ENCODE data around the gene ARID1B.

The ARID1B gene

GRCh38 chr6:156825475-156825874 lies 48.3 kb downstream of the ARID1B start:
- no peak overlapping the region for H3K4me3 ChIP-seq (ENCODE audit: low read depth in 1 of 2, low read length in 2 of 2)
- H4K20me1 ChIP-seq (ENCODE audit: insufficient read depth, low read length), result peaks cover 87% of the 10 kb centered on the region
- peaks cover 100% of the 10 kb centered on the region for H3K79me2 ChIP-seq (ENCODE audit: insufficient read depth, low read length)
- TF ChIP-seq CTCF (IDR thresholded peaks at IDR 0.05; ENCODE audit: borderline replicate concordance, extremely low read depth, low read length, poor library complexity, severe bottlenecking) (no peak), EZH2 (IDR thresholded peaks at IDR 0.05; ENCODE audit: borderline replicate concordance, low read depth, low read length, severe bottlenecking) (no peak)
- 0 out of 2 replicates have a peak, but pooled peaks cover 3% of the 10 kb centered on the region for H3K4me1 ChIP-seq (ENCODE audit: insufficient read depth, low read length)
- no peak overlapping the region for H3K9ac ChIP-seq (ENCODE audit: low read depth, low read length)
- H3K27me3 ChIP-seq (ENCODE audit: insufficient read depth, low read length, poor library complexity), result no peaks in the 10 kb centered on the region
- no peak overlapping the region for H3K27ac ChIP-seq (ENCODE audit: low read length)
- no peaks in the 10 kb centered on the region for H3K9me3 ChIP-seq (ENCODE audit: insufficient read depth, low read length, severe bottlenecking)
- ATAC-seq (ENCODE audit: insufficient read depth, low read depth), result 0 out of 3 replicates have a peak, but pooled peaks have one; percentile 48
- H3K36me3 ChIP-seq (ENCODE audit: insufficient read depth, low read length), result peaks cover 43% of the 10 kb centered on the region
- no peak for DNase-seq
- H2AFZ ChIP-seq (ENCODE audit: low read depth, low read length), result no peak overlapping the region
- H3K4me2 ChIP-seq (ENCODE audit: insufficient read depth, low read length), result no peak overlapping the region

- H3K36me3 ChIP-seq (ENCODE audit: insufficient read depth, low read length), result peaks cover 50% of the 10 kb centered on the region
- H3K27me3 ChIP-seq (ENCODE audit: insufficient read depth, low read length, poor library complexity), result no peaks in the 10 kb centered on the region
- TF ChIP-seq EZH2 (IDR thresholded peaks at IDR 0.05; ENCODE audit: borderline replicate concordance, low read depth, low read length, severe bottlenecking) (no peak), CTCF (IDR thresholded peaks at IDR 0.05; ENCODE audit: borderline replicate concordance, extremely low read depth, low read length, poor library complexity, severe bottlenecking) (no peak)
- H3K4me1 ChIP-seq (ENCODE audit: insufficient read depth, low read length), result 0 out of 2 replicates have a peak, but pooled peaks cover 3% of the 10 kb centered on the region
- no peak overlapping the region for H3K4me2 ChIP-seq (ENCODE audit: insufficient read depth, low read length)
- no peak overlapping the region for H3K4me3 ChIP-seq (ENCODE audit: low read depth in 1 of 2, low read length in 2 of 2)
- peak overlapping the region; percentile 28; the same call in 1 of the 2 replicates for H3K27ac ChIP-seq (ENCODE audit: low read length)
- H4K20me1 ChIP-seq (ENCODE audit: insufficient read depth, low read length), result peaks cover 85% of the 10 kb centered on the region
- DNase-seq (no peak), ATAC-seq (ENCODE audit: insufficient read depth, low read depth) (no peak)
- H3K9ac ChIP-seq (ENCODE audit: low read depth, low read length), result no peak overlapping the region
- H3K79me2 ChIP-seq (ENCODE audit: insufficient read depth, low read length), result peaks cover 100% of the 10 kb centered on the region
- no peak overlapping the region for H2AFZ ChIP-seq (ENCODE audit: low read depth, low read length)
- H3K9me3 ChIP-seq (ENCODE audit: insufficient read depth, low read length, severe bottlenecking), result no peaks in the 10 kb centered on the region
These were observed 49.2 kb downstream of the ARID1B start for GRCh38 chr6:156826290-156826955.

GRCh38 chr6:156827382-156827781 lies 50.2 kb downstream of the ARID1B start:
- Histone ChIP-seq H3K4me1 (ENCODE audit: insufficient read depth, low read length) (no peaks in the 10 kb centered on the region), H3K79me2 (ENCODE audit: insufficient read depth, low read length) (peaks cover 100% of the 10 kb centered on the region), H3K9me3 (ENCODE audit: insufficient read depth, low read length, severe bottlenecking) (no peaks in the 10 kb centered on the region), H3K9ac (ENCODE audit: low read depth, low read length) (no peak overlapping the region), H3K27ac (ENCODE audit: low read length) (no peak overlapping the region), H3K4me3 (ENCODE audit: low read depth in 1 of 2, low read length in 2 of 2) (no peak overlapping the region), H3K27me3 (ENCODE audit: insufficient read depth, low read length, poor library complexity) (no peaks in the 10 kb centered on the region), H3K4me2 (ENCODE audit: insufficient read depth, low read length) (no peak overlapping the region), H3K36me3 (ENCODE audit: insufficient read depth, low read length) (peaks cover 51% of the 10 kb centered on the region), H4K20me1 (ENCODE audit: insufficient read depth, low read length) (peaks cover 81% of the 10 kb centered on the region), H2AFZ (ENCODE audit: low read depth, low read length) (no peak overlapping the region)
- DNase-seq (no peak), ATAC-seq (ENCODE audit: insufficient read depth, low read depth) (no peak)
- TF ChIP-seq EZH2 (IDR thresholded peaks at IDR 0.05; ENCODE audit: borderline replicate concordance, low read depth, low read length, severe bottlenecking), result no peak
- TF ChIP-seq CTCF (IDR thresholded peaks at IDR 0.05; ENCODE audit: borderline replicate concordance, extremely low read depth, low read length, poor library complexity, severe bottlenecking), result no peak

Data from DND-41 (cell line).